Measurements from ENCODE around the gene NPPA.
"Not testable (repeated sequence)": the region's sequence is repeated elsewhere in the genome, so short reads cannot be mapped to it uniquely, and the experiment has no call there.

Gene NPPA

GRCh38 chr1:11847667-11848372 lies at the start of gene NPPA:
NPPA (minus strand) TSS chr1:11847783; CDS start chr1:11847684, 99 bp downstream.
- no peak for DNase-seq

- DNase-seq: not testable (repeated sequence)
Observed at GRCh38 chr1:11894501-11894900, 46.9 kb upstream of the NPPA start.

- peak; percentile 67 for DNase-seq
Observed at GRCh38 chr1:11893907-11894251, 46.3 kb upstream of the NPPA start.

- no peak for DNase-seq
Observed at GRCh38 chr1:11891433-11892186, 44.0 kb upstream of the NPPA start.

- no peak for DNase-seq
Observed at GRCh38 chr1:11888877-11889208, 41.3 kb upstream of the NPPA start.

GRCh38 chr1:11888206-11888876 lies 40.8 kb upstream of the NPPA start:
- no peak for DNase-seq

GRCh38 chr1:11887666-11888007 lies 40.1 kb upstream of the NPPA start:
- DNase-seq: no peak

GRCh38 chr1:11886986-11887665 lies 39.5 kb upstream of the NPPA start:
- no peak for DNase-seq

- no peak for DNase-seq
Observed at GRCh38 chr1:11885916-11886315, 38.3 kb upstream of the NPPA start.

GRCh38 chr1:11882814-11883538 lies 35.4 kb upstream of the NPPA start:
- no peak for DNase-seq

GRCh38 chr1:11881749-11882441 lies 34.3 kb upstream of the NPPA start:
- no peak for DNase-seq

GRCh38 chr1:11880911-11881748 lies 33.5 kb upstream of the NPPA start:
- DNase-seq: no peak

- DNase-seq: no peak
Observed at GRCh38 chr1:11880181-11880575, 32.6 kb upstream of the NPPA start.

- no peak for DNase-seq
Observed at GRCh38 chr1:11879311-11880180, 32.0 kb upstream of the NPPA start.

- DNase-seq: no peak
Observed at GRCh38 chr1:11878891-11879190, 31.3 kb upstream of the NPPA start.

- DNase-seq: no peak
Observed at GRCh38 chr1:11878081-11878890, 30.7 kb upstream of the NPPA start.

GRCh38 chr1:11877074-11877473 lies 29.5 kb upstream of the NPPA start:
- no peak for DNase-seq

GRCh38 chr1:11875094-11875493 lies 27.5 kb upstream of the NPPA start:
- DNase-seq: no peak

GRCh38 chr1:11874624-11875023 lies 27.0 kb upstream of the NPPA start:
- no peak for DNase-seq

GRCh38 chr1:11874258-11874562 lies 26.6 kb upstream of the NPPA start:
- no peak for DNase-seq

Data from activated T-cell treated with anti-CD3 and anti-CD28 coated beads for 4 hours (primary cell).